ENCODE results near the gene B3GALT6.

Gene B3GALT6

GRCh38 chr1:1227386-1227785 lies 4.7 kb upstream of the B3GALT6 start:
- no peak overlapping the region for H3K4me3 ChIP-seq
- no peak overlapping the region for H3K27ac ChIP-seq

DNA sequence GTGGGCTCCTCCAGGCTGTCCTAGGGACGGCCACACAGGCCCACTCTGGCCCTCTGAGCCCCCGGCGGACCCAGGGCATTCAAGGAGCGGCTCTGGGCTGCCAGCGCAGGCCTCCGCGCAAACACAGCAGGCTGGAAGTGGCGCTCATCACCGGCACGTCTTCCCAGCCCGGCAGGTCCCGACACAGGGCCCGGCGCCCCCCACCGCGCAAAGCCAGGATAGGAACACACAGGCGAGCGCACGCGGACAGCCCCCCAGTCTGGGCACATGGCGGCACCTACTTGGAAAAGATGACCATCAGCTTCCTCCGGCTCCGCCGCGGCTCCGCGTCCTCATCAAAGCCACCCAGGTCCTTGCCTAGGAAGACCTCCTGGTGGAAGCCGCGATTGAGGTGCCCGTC lies 3.9 kb upstream of the B3GALT6 start:
- Histone ChIP-seq H3K4me3 (no peak overlapping the region), H3K27ac (no peak overlapping the region)

GRCh38 chr1:1228596-1229321 lies 3.3 kb upstream of the B3GALT6 start:
- Histone ChIP-seq H3K27ac (no peak overlapping the region), H3K4me3 (no peak overlapping the region)

DNA sequence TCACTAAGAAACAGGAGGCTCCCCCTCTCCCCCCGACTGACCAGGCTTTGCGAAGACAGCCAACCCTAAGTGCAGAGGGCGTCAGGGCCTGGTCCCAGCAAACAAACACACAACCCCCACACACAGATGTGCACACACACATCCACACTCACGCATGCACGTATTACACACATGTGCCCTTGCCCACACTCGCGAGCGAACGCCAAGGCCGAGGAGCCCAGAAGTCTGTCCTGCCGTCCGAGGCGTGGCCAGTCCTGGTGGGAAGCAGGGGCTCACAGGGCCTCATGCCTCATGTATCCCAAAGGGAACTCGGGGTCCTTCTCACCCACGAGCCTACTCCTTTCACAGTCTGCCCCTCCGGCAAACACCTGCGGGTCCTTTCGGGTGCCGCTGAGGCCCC lies 2.3 kb upstream of the B3GALT6 start:
- no peak overlapping the region for H3K4me3 ChIP-seq

GRCh38 chr1:1230656-1231399 lies 1.2 kb upstream of the B3GALT6 start:
- H3K27ac ChIP-seq = peak overlapping the region in 20 of 21 experiments; percentile 88 to 99 (median 97)
- H3K4me3 ChIP-seq = peak overlapping the region; percentile 62 to 97 (median 83)

More for the DNA sequence above, 2.3 kb upstream of the B3GALT6 start:
- H3K27ac ChIP-seq = no peak overlapping the region

GRCh38 chr1:1231400-1232207 lies 433 bp upstream of the B3GALT6 start, which contains the start of gene SDF4:
Gene SDF4 (minus strand): TSS chr1:1232001. CDS start chr1:1228772, 3,229 bp downstream.
- Histone ChIP-seq H3K27ac (peak within 1 kb of the TSS; percentile 88 to 99 (median 97)), H3K4me3 (peak within 1 kb of the TSS; percentile 62 to 97 (median 83))

DNA sequence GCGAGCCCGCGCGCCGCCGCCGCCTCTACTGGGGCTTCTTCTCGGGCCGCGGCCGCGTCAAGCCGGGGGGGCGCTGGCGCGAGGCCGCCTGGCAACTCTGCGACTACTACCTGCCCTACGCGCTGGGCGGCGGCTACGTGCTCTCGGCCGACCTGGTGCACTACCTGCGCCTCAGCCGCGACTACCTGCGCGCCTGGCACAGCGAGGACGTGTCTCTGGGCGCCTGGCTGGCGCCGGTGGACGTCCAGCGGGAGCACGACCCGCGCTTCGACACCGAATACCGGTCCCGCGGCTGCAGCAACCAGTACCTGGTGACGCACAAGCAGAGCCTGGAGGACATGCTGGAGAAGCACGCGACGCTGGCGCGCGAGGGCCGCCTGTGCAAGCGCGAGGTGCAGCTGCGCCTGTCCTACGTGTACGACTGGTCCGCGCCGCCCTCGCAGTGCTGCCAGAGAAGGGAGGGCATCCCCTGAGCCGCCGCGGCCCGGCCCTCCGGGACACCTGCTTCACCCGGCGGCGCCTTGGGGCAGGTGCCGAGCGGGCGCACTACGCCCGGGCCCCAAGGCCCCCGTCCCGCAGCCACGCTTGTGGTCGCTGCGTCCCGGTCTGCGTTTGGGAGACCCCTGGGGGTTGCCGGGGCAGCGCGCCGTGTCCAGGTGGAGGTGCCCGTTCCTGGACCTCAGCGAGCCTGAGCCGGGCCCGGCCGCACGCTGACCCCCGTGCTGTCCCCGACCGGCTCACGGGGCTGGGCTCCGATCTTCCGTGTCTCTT lies 944 bp downstream of the B3GALT6 start:
- Histone ChIP-seq H3K27ac (peak overlapping the region in 7 of 21 experiments; percentile 11 to 58 (median 37)), H3K4me3 (peak overlapping the region in 6 of 7 experiments; percentile 11 to 41 (median 28))

DNA sequence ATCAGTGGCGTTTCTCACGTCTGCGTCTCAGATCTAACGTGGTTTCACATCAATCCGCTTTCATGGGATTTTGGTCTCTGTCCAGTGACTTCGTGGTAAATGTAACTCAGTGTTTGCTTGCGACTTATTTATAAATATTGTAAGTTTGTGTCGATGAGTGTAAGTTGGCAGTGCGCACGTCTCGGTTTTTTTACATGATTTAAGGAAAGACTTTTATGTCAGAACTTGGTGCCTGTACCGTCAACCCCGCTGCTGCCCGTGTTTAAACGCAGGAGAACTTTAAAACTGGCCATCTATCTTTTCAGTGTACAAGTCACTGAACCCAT lies 1.5 kb downstream of the B3GALT6 start:
- H3K4me3 ChIP-seq = no peak overlapping the region
- no peak overlapping the region for H3K27ac ChIP-seq

- Histone ChIP-seq H3K4me3 (no peak overlapping the region), H3K27ac (no peak overlapping the region)
Observed at GRCh38 chr1:1234180-1234808, 2.3 kb downstream of the B3GALT6 start.

GRCh38 chr1:1235016-1235744 lies 3.1 kb downstream of the B3GALT6 start:
- no peak overlapping the region for H3K4me3 ChIP-seq
- H3K27ac ChIP-seq = no peak overlapping the region

DNA sequence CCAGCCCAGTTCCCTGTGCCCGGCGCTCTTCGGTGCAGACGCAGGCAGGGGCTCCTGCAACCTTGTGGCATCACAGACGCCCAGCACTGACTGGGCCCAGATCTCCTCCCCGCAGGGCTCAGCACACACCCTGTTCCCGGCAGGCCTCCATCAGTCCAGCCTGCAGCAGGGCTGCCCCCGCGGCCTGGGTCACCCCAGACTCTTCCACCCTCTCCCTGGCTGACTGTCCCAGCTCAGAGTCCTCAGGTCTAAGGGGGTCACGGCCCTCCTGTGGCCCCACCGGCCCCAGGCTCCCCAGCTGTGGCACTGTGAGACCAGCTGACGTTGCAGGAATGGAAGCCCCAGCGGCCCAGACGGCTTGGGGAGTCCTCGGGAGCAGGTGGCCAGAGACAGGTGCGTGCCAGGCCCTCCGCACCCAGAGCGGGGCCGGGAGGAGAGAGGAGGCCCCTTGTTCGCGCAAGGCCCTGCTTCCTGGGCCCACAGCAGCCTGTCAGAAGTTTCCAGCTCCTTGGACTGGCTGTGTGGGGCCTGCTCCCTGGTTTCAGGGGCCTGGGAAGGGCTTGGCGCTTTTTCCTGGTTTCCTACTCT lies 4.2 kb downstream of the B3GALT6 start:
- H3K27ac ChIP-seq = peak overlapping the region in 5 of 21 experiments; percentile 12 to 77 (median 43)
- no peak overlapping the region for H3K4me3 ChIP-seq

- Histone ChIP-seq H3K27ac (peak overlapping the region in 8 of 21 experiments; percentile 1 to 77 (median 45)), H3K4me3 (no peak overlapping the region)
Observed at GRCh38 chr1:1236945-1237873, 5.2 kb downstream of the B3GALT6 start.

GRCh38 chr1:1237874-1238701 lies 6.1 kb downstream of the B3GALT6 start:
- no peak overlapping the region for H3K4me3 ChIP-seq
- H3K27ac ChIP-seq = peak overlapping the region in 11 of 21 experiments; percentile 1 to 77 (median 51)

DNA sequence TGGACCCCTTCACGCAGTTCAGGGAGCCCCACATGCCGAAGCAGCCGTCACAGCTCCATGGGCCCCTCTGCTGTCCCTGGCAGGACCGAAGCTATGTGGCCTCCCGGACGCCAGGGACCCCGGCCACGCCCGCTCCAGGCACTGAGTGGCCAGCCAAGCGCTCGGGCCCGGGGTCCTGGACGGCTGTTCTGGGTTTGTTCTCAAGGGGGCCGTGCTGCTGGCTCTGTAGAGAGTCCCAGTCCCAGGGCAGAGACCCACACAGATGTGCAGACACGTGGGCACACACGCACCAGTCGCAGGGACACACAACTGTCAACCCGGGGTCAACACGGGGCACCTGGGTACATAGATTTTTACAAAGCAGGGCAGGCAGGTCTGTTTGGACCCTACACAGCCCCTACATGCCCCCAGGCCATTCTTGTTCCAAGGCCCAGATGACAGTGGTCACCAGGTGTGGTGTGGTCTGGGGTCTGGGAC lies 6.7 kb downstream of the B3GALT6 start:
- Histone ChIP-seq H3K4me3 (no peak overlapping the region), H3K27ac (peak overlapping the region in 7 of 21 experiments; percentile 10 to 60 (median 49))

GRCh38 chr1:1239227-1239613 lies 7.2 kb downstream of the B3GALT6 start:
- peak overlapping the region in 3 of 21 experiments; percentile 49 to 60 (median 49) for H3K27ac ChIP-seq
- no peak overlapping the region for H3K4me3 ChIP-seq

All from skin epidermis (tissue), 12 donors.